ENCODE data around the gene CAVIN3. TPM values are rescaled to one million over a fixed set of nuclear protein-coding genes. Genes with fewer than 3 reads are reported as not detected.

The CAVIN3 gene
- total and polyA plus RNA-seq, 2 donors (not counting 3 experiments of a cell fraction or from before 2014, with no cell fraction given): 153 to 241 TPM

DNA sequence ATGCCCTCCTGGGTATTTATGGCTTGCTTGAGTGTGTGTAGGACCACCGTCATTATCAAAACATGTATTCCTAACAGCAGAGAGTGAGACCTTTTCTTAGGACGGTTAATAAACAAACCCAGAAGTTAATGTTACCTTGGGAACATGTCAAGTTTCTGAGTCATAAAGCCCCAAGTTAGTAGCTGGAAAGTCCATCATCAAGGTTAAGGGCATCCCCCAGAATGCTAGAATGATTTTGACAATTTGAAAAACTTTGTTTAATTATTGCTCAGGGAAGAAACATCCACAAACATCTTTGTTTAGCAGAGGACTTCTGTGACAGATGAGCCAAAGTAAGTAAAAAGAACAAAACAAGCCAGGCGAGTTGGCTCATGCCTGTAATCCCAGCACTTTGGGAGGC, 20.0 kb downstream of the CAVIN3 start:
- Histone ChIP-seq H3K4me3 (replicated peaks in 1 of 3; ENCODE audit: insufficient read depth in 1 of 3, low read depth in 1 of 3, low read length in 3 of 3) (no peak overlapping the region), H3K4me2 (ENCODE audit: insufficient read depth, low read length) (no peak overlapping the region), H2AFZ (ENCODE audit: low read depth, low read length) (no peak overlapping the region), H3K27ac (ENCODE audit: insufficient read depth, low read depth, low read length) (no peak overlapping the region), H4K20me1 (replicated peaks; ENCODE audit: control insufficient read depth, extremely low read depth, insufficient read depth, low read length) (no peaks in the 10 kb centered on the region), H3K9me1 (replicated peaks; ENCODE audit: control insufficient read depth, extremely low read depth, insufficient read depth, low read length) (no peaks in the 10 kb centered on the region), H3K79me2 (ENCODE audit: control insufficient read depth, insufficient read depth, low read length) (no peaks in the 10 kb centered on the region), H3K27me3 (ENCODE audit: control insufficient read depth in 2 of 2, insufficient read depth in 2 of 2, low read length in 2 of 2) (peaks cover under 1 to 3% of the 10 kb centered on the region in 2 experiments), H3K9me3 (replicated peaks; ENCODE audit: control insufficient read depth, insufficient read depth, low read length) (no peaks in the 10 kb centered on the region), H3K9ac (replicated peaks; ENCODE audit: extremely low read depth, insufficient read depth, low read length) (no peak overlapping the region), H3K36me3 (ENCODE audit: control insufficient read depth in 2 of 2, extremely low read depth in 1 of 2, insufficient read depth in 2 of 2, low read length in 2 of 2) (no peaks in the 10 kb centered on the region), H3K4me1 (ENCODE audit: control insufficient read depth, extremely low read depth, insufficient read depth, low read length) (no peaks in the 10 kb centered on the region)
- DNase-seq (ENCODE audit: low read depth, low spot score) (no peak), FAIRE-seq (no peak)
- TF ChIP-seq, protein P1, sequence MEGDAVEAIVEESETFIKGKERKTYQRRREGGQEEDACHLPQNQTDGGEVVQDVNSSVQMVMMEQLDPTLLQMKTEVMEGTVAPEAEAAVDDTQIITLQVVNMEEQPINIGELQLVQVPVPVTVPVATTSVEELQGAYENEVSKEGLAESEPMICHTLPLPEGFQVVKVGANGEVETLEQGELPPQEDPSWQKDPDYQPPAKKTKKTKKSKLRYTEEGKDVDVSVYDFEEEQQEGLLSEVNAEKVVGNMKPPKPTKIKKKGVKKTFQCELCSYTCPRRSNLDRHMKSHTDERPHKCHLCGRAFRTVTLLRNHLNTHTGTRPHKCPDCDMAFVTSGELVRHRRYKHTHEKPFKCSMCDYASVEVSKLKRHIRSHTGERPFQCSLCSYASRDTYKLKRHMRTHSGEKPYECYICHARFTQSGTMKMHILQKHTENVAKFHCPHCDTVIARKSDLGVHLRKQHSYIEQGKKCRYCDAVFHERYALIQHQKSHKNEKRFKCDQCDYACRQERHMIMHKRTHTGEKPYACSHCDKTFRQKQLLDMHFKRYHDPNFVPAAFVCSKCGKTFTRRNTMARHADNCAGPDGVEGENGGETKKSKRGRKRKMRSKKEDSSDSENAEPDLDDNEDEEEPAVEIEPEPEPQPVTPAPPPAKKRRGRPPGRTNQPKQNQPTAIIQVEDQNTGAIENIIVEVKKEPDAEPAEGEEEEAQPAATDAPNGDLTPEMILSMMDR (IDR thresholded peaks at IDR 0.05; ENCODE audit: extremely low read depth in 1 of 2, insufficient read depth in 1 of 2, low read depth in 1 of 2, low read length in 2 of 2): no peak
- TF ChIP-seq POLR2A (IDR thresholded peaks at IDR 0.05; ENCODE audit: low read depth, low read length) (no peak), FOS (IDR thresholded peaks at IDR 0.05; ENCODE audit: borderline replicate concordance, insufficient read depth, low read length) (no peak), EZH2 (IDR thresholded peaks at IDR 0.05; ENCODE audit: borderline replicate concordance, low read depth, low read length, severe bottlenecking) (no peak), MYC (IDR thresholded peaks at IDR 0.05; ENCODE audit: low read depth, low read length) (no peak), POLR2AphosphoS5 (IDR thresholded peaks at IDR 0.05; ENCODE audit: insufficient read depth, low read depth, low read length) (no peak), GATA2 (IDR thresholded peaks at IDR 0.05; ENCODE audit: insufficient read depth, insufficient read length, low read depth, low read length) (no peak), JUN (IDR thresholded peaks at IDR 0.05; ENCODE audit: borderline replicate concordance, insufficient read depth, insufficient read length, low read depth) (no peak)
- TF ChIP-seq, protein P2, sequence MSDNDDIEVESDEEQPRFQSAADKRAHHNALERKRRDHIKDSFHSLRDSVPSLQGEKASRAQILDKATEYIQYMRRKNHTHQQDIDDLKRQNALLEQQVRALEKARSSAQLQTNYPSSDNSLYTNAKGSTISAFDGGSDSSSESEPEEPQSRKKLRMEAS (IDR thresholded peaks at IDR 0.05; ENCODE audit: insufficient read depth, insufficient read length): no peak
- BruUV-seq (replicated peaks): no TSS peak
- dilution Hi-C loops (cut with MboI; ENCODE audit: extremely low pct_ligation_motif_present, low sequenced_read_pairs): no loop called here
- intact Hi-C loops (cut with micrococcal nuclease): no loop called here
- CTCF ChIA-PET: interaction anchor here (1.0 to 9.5 kb wide), 3 partner anchors 15 to 64 kb away, joined by 3 to 140 read pairs (median 14); no protein-coding TSS in a partner anchor
- POLR2A ChIA-PET: no interaction called here
